Right lobe of liver (tissue), 4 donors: ENCODE results near the gene NDFIP2.

ENCODE experiments used
- POLR2A ChIP-seq: fragments of 450-650 bp; IDR thresholded peaks from one replicate; pipeline ENCODE4 v1.6.1; 2017; ENCODE audit warnings: antibody characterized with exemption, mild to moderate bottlenecking
- TF ChIP-seq, protein P1 (sequence below), 4 donors: fragments of 200-600 bp in 3 of 4; fragments of 450-650 bp in 1 of 4; IDR thresholded peaks; one replicate each; pipeline versions ENCODE4 v1.5.1 to v1.8.0; 2016 to 2022; ENCODE audit warnings: antibody characterized with exemption in 4 of 4, mild to moderate bottlenecking in 2 of 4
- donor health status: DM: no; HTN: no; CAD: no.
- donor health status: DM: no; HTN: no; CAD: no.
- donor health status: DM: no; HTN: yes; CAD: no.

DNA sequence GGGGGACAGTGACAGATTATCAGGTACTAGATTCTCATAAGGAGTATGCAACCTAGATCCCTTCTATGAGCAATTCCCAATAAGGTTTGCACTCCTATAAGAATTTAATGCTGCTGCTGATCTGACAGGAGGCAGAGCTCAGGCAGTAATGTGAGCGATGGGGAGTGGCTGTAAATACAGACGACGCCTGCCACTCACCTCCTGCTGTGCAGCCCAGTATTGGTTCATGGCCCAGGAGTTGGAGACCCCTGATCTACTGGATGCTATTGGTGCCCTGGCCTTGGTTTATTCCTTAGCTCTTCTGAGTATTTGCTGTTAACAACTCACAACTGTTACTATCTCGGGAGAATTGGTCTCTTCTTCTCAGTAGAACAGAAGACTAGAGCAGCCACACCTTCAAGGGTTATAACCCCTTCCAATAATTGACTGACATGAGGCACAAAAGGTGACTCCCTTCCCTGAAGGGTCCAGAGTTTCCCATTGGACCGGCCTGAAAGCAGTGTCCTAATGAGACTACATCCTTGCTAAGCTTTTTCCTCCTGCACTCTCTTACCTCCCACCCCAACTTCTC, 39.9 kb upstream of the NDFIP2 start:
- TF ChIP-seq, protein P1, sequence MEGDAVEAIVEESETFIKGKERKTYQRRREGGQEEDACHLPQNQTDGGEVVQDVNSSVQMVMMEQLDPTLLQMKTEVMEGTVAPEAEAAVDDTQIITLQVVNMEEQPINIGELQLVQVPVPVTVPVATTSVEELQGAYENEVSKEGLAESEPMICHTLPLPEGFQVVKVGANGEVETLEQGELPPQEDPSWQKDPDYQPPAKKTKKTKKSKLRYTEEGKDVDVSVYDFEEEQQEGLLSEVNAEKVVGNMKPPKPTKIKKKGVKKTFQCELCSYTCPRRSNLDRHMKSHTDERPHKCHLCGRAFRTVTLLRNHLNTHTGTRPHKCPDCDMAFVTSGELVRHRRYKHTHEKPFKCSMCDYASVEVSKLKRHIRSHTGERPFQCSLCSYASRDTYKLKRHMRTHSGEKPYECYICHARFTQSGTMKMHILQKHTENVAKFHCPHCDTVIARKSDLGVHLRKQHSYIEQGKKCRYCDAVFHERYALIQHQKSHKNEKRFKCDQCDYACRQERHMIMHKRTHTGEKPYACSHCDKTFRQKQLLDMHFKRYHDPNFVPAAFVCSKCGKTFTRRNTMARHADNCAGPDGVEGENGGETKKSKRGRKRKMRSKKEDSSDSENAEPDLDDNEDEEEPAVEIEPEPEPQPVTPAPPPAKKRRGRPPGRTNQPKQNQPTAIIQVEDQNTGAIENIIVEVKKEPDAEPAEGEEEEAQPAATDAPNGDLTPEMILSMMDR (IDR thresholded peaks at IDR 0.05): no peak
- no peak for TF ChIP-seq POLR2A
